AG09309 (cell line): ENCODE data around the gene YJU2.
A peak's percentile ranks its signal among the peaks of the same experiment; 100 is the strongest.

Experiments
- DNase-seq: peaks from one replicate; pipeline ENCODE4 v3.0.0-alpha.2; 2010; ENCODE audit warnings: low read depth
- H3K4me3 ChIP-seq: 2 replicates; pipeline ENCODE4 v1.5.1; 2011; ENCODE audit warnings: mild to moderate bottlenecking, low read depth, low read length, moderate library complexity; ENCODE audit not compliant: control insufficient read depth
- CTCF ChIP-seq: IDR thresholded peaks from 2 replicates; pipeline ENCODE4 v1.5.1; 2011; ENCODE audit warnings: mild to moderate bottlenecking, low read depth, low read length, inconsistent platforms; ENCODE audit not compliant: insufficient read depth, control insufficient read depth; ENCODE audit errors: missing control alignments

The YJU2 gene

GRCh38 chr19:4260613-4261191 lies 13.8 kb downstream of the YJU2 start:
- no peak overlapping the region for H3K4me3 ChIP-seq
- no peak for DNase-seq
- TF ChIP-seq CTCF = no peak

- no peak overlapping the region for H3K4me3 ChIP-seq
- no peak for DNase-seq
- TF ChIP-seq CTCF = no peak
Measured at GRCh38 chr19:4264812-4265211, 17.9 kb downstream of the YJU2 start.

GRCh38 chr19:4266253-4267000 lies 19.5 kb downstream of the YJU2 start:
- no peak for TF ChIP-seq CTCF
- no peak for DNase-seq
- H3K4me3 ChIP-seq = no peak overlapping the region

GRCh38 chr19:4267101-4267900 lies 20.4 kb downstream of the YJU2 start:
- no peak overlapping the region for H3K4me3 ChIP-seq
- TF ChIP-seq CTCF = peak; percentile 82
- DNase-seq = no peak

- no peak overlapping the region for H3K4me3 ChIP-seq
- TF ChIP-seq CTCF = no peak
- no peak for DNase-seq
Measured at GRCh38 chr19:4267901-4268815, 21.3 kb downstream of the YJU2 start.
